ENCODE results near the gene ILKAP.

ILKAP gene

GRCh38 chr2:238161291-238162051 lies 42.0 kb downstream of the ILKAP start:
- Histone ChIP-seq H3K9ac (ENCODE audit: low read length) (no peak overlapping the region), H4K20me1 (ENCODE audit: insufficient read depth, low read length) (no peaks in the 10 kb centered on the region), H3K79me2 (ENCODE audit: low read length) (no peaks in the 10 kb centered on the region), H2AFZ (ENCODE audit: low read length) (no peak overlapping the region), H3K9me3 (replicated peaks; ENCODE audit: insufficient read depth, low read length) (no peaks in the 10 kb centered on the region), H3K4me1 (ENCODE audit: low read length) (no peaks in the 10 kb centered on the region), H3K4me2 (ENCODE audit: low read depth, low read length) (no peak overlapping the region), H3K27ac (ENCODE audit: low read length) (no peak overlapping the region), H3K27me3 (replicated peaks; ENCODE audit: insufficient read depth, low read length) (no peaks in the 10 kb centered on the region), H3K36me3 (replicated peaks; ENCODE audit: insufficient read depth, low read length) (no peaks in the 10 kb centered on the region), H3K9me2 (replicated peaks; ENCODE audit: insufficient read depth, low read length) (no peaks in the 10 kb centered on the region), H3F3A (ENCODE audit: insufficient read depth, low read length) (no peaks in the 10 kb centered on the region), H3K4me3 (ENCODE audit: low read length) (no peak overlapping the region)
- TF ChIP-seq EZH2phosphoT487 (IDR thresholded peaks at IDR 0.05; ENCODE audit: low read length) (no peak), EZH2 (optimal IDR thresholded peaks at IDR 0.05; ENCODE audit: low read depth, low read length) (no peak)
- TF ChIP-seq, protein P1, sequence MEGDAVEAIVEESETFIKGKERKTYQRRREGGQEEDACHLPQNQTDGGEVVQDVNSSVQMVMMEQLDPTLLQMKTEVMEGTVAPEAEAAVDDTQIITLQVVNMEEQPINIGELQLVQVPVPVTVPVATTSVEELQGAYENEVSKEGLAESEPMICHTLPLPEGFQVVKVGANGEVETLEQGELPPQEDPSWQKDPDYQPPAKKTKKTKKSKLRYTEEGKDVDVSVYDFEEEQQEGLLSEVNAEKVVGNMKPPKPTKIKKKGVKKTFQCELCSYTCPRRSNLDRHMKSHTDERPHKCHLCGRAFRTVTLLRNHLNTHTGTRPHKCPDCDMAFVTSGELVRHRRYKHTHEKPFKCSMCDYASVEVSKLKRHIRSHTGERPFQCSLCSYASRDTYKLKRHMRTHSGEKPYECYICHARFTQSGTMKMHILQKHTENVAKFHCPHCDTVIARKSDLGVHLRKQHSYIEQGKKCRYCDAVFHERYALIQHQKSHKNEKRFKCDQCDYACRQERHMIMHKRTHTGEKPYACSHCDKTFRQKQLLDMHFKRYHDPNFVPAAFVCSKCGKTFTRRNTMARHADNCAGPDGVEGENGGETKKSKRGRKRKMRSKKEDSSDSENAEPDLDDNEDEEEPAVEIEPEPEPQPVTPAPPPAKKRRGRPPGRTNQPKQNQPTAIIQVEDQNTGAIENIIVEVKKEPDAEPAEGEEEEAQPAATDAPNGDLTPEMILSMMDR (IDR thresholded peaks at IDR 0.05; ENCODE audit: low read length), result no peak
- no peak for DNase-seq

- TF ChIP-seq, protein P1 (IDR thresholded peaks at IDR 0.05; ENCODE audit: low read length), result no peak; the same call in none of the 2 replicates
- no peak for TF ChIP-seq EZH2phosphoT487 (IDR thresholded peaks at IDR 0.05; ENCODE audit: low read length)
- TF ChIP-seq EZH2 (optimal IDR thresholded peaks at IDR 0.05; ENCODE audit: low read depth, low read length), result no peak
- Histone ChIP-seq H3K79me2 (ENCODE audit: low read length) (no peaks in the 10 kb centered on the region), H3K4me2 (ENCODE audit: low read depth, low read length) (no peak overlapping the region; the same call in 1 of the 2 replicates), H4K20me1 (ENCODE audit: insufficient read depth, low read length) (no peaks in the 10 kb centered on the region), H3K27ac (ENCODE audit: low read length) (no peak overlapping the region), H2AFZ (ENCODE audit: low read length) (no peak overlapping the region), H3F3A (ENCODE audit: insufficient read depth, low read length) (no peaks in the 10 kb centered on the region), H3K36me3 (replicated peaks; ENCODE audit: insufficient read depth, low read length) (no peaks in the 10 kb centered on the region), H3K9me2 (replicated peaks; ENCODE audit: insufficient read depth, low read length) (no peaks in the 10 kb centered on the region), H3K9me3 (replicated peaks; ENCODE audit: insufficient read depth, low read length) (no peaks in the 10 kb centered on the region), H3K4me3 (ENCODE audit: low read length) (no peak overlapping the region), H3K27me3 (replicated peaks; ENCODE audit: insufficient read depth, low read length) (no peaks in the 10 kb centered on the region), H3K4me1 (ENCODE audit: low read length) (no peaks in the 10 kb centered on the region), H3K9ac (ENCODE audit: low read length) (no peak overlapping the region)
- DNase-seq, result no peak
Observed at GRCh38 chr2:238160206-238161129, 43.0 kb downstream of the ILKAP start.

DNA sequence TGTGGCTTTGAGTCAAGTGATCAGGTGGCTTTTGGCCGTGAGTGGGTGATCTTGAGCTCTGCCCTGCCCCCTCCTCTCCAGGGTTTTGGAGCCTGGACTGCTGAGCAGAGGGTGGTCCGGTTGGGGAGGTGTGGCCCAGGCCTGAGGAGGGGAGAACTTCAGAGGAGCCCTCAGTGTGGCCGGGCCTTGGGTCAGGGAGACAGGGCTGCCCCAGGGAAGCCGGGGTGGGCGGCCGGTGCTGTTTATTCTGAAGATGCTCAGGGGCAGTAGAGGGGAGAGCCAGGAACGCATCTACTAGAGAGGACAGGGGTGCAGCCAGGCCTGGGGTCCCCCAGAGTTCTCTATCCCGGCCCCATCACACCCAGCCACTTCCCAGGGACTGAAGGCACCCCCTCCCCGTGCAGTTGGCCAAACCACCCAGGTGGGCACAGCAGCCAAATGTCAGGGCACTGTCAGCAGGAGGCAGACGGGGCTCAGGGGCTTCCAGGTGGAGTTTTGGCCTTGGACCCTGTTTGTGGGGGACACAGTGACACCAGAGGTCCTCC lies 43.8 kb downstream of the ILKAP start:
- no peak for TF ChIP-seq EZH2 (optimal IDR thresholded peaks at IDR 0.05; ENCODE audit: low read depth, low read length)
- TF ChIP-seq, protein P1 (IDR thresholded peaks at IDR 0.05; ENCODE audit: low read length), result no peak
- no peak for TF ChIP-seq EZH2phosphoT487 (IDR thresholded peaks at IDR 0.05; ENCODE audit: low read length)
- Histone ChIP-seq H3K4me2 (ENCODE audit: low read depth, low read length) (peak overlapping the region; percentile 75; the same call in 1 of the 2 replicates), H3K36me3 (replicated peaks; ENCODE audit: insufficient read depth, low read length) (no peaks in the 10 kb centered on the region), H4K20me1 (ENCODE audit: insufficient read depth, low read length) (no peaks in the 10 kb centered on the region), H3K4me3 (ENCODE audit: low read length) (peak overlapping the region; percentile 41; the same call in 1 of the 2 replicates), H3K9ac (ENCODE audit: low read length) (no peak overlapping the region), H3K27me3 (replicated peaks; ENCODE audit: insufficient read depth, low read length) (no peaks in the 10 kb centered on the region), H3K79me2 (ENCODE audit: low read length) (no peaks in the 10 kb centered on the region), H3K27ac (ENCODE audit: low read length) (no peak overlapping the region), H3K9me3 (replicated peaks; ENCODE audit: insufficient read depth, low read length) (no peaks in the 10 kb centered on the region), H3K4me1 (ENCODE audit: low read length) (no peaks in the 10 kb centered on the region), H3F3A (ENCODE audit: insufficient read depth, low read length) (no peaks in the 10 kb centered on the region), H2AFZ (ENCODE audit: low read length) (no peak overlapping the region), H3K9me2 (replicated peaks; ENCODE audit: insufficient read depth, low read length) (no peaks in the 10 kb centered on the region)
- no peak for DNase-seq

Measured in MM.1S (cell line).